Colonic mucosa (tissue), 4 donors: Measurements from ENCODE around the gene FGF14. TPM values are rescaled to one million over a fixed set of nuclear protein-coding genes. Genes with fewer than 3 reads are reported as not detected.

ENCODE experiments used
- DNase-seq: peaks from one replicate; pipeline ENCODE4 v3.0.0-alpha.2; 2020
- H3K27ac ChIP-seq: fragments of 200-600 bp; one replicate; pipeline ENCODE4 v1.8.0; 2021
- H3K27me3 ChIP-seq: fragments of 200-600 bp; one replicate; pipeline ENCODE4 v1.8.0; 2021
- H3K36me3 ChIP-seq: fragments of 200-600 bp; one replicate; pipeline ENCODE4 v1.8.0; 2021
- H3K4me1 ChIP-seq: fragments of 200-600 bp; one replicate; pipeline ENCODE4 v1.8.0; 2021; ENCODE audit warnings: mild to moderate bottlenecking
- H3K4me3 ChIP-seq: fragments of 200-600 bp; one replicate; pipeline ENCODE4 v1.8.0; 2021
- H3K9ac ChIP-seq, 2 donors: one replicate each; pipeline ENCODE4 v1.7.0; 2013; ENCODE audit warnings: control low read depth in 2 of 2, low read depth in 2 of 2, low read length in 2 of 2
- H3K9me3 ChIP-seq: fragments of 200-600 bp; one replicate; pipeline ENCODE4 v1.8.0; 2021
- intact Hi-C: fragments of 100-400 bp; cut with DNase I; formaldehyde crosslinking; loops from one replicate; pipeline ENCODE4 v1.14.1; 2022
- total RNA-seq, 2 donors: library from RNA; stranded (reverse); fragmentation: NEBNext Ultra II Directional in 1 of 2; extraction: Animal tissue kit (Norgen Biotek cat#: 25700) in 1 of 2; gene quantifications; one replicate each; pipeline ENCODE4 v1.2.1, GENCODE V29; 2021
- TF ChIP-seq, protein P1 (sequence below): fragments of 200-600 bp; IDR thresholded peaks from one replicate; pipeline ENCODE4 v1.8.0; 2022; ENCODE audit warnings: antibody characterized with exemption, mild to moderate bottlenecking
- donor health status: healthy.
- donor health status: DM: no; HTN: no; CAD: no.
- donor health status: DM: no; HTN: no; CAD: no.

Gene FGF14
- total RNA-seq, 2 donors from 2014 or later, result 0.62 to 0.85 TPM

DNA sequence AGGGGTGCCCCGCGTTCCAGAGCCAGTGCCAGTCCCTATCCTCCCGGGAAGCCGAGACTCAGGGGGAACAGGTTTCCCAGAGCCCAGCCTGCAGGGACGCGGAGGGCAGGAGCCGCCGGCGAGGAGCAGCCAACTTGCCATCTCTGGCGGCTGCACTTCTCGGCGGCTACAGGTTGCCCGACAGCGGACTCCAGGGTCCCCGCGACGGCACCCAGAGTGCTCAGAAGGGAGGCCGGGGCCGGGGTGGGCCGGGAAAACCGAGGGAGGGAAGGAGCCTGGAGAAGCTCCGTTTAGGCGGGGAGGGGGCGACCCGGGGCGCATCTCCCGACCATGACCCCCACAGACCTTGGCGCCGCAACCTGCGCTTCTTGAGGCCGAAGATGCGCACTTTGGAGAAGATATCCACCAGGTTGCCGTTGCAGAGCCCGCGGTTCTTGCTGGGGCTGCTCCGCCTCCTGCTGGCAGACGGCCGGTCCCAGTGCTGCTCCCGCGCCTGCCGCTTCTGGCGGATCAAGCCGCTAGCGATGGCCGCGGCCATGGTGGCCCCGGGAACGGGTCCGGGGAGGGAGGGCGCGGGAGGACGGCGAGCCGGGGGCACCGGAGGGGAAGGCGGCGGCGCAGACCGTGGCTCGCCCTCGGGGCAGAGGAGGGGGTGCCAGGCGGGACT, 485.6 kb downstream of the FGF14 start:
- intact Hi-C loops, result no loop called here
- H3K9ac ChIP-seq, result no peak overlapping the region
- H3K4me1 ChIP-seq, result no peaks in the 10 kb centered on the region
- TF ChIP-seq, protein P1, sequence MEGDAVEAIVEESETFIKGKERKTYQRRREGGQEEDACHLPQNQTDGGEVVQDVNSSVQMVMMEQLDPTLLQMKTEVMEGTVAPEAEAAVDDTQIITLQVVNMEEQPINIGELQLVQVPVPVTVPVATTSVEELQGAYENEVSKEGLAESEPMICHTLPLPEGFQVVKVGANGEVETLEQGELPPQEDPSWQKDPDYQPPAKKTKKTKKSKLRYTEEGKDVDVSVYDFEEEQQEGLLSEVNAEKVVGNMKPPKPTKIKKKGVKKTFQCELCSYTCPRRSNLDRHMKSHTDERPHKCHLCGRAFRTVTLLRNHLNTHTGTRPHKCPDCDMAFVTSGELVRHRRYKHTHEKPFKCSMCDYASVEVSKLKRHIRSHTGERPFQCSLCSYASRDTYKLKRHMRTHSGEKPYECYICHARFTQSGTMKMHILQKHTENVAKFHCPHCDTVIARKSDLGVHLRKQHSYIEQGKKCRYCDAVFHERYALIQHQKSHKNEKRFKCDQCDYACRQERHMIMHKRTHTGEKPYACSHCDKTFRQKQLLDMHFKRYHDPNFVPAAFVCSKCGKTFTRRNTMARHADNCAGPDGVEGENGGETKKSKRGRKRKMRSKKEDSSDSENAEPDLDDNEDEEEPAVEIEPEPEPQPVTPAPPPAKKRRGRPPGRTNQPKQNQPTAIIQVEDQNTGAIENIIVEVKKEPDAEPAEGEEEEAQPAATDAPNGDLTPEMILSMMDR, result no peak
- peaks cover 36% of the 10 kb centered on the region for H3K27me3 ChIP-seq
- H3K4me3 ChIP-seq, result no peak overlapping the region
- H3K36me3 ChIP-seq, result no peaks in the 10 kb centered on the region
- no peaks in the 10 kb centered on the region for H3K9me3 ChIP-seq
- no peak overlapping the region for H3K27ac ChIP-seq
- no peak for DNase-seq

DNA sequence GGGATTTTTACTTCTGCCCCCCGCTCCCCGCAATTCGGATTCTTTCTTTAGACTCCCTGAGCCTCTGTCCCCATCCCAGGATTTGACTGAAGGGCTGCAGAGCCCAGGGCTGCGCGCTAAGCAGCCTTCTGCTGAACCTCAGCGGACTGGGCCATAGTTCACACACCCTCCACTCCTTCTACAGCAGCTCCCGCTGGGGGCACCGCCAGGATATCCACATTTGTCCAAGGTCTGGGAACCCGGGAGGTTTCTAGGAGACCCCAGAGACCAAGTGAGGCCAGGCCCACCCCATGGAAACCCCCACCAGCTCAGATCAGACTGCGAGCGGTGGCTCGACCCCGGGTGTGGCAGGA, 486.1 kb downstream of the FGF14 start:
- Histone ChIP-seq H3K27me3 (peaks cover 36% of the 10 kb centered on the region), H3K36me3 (no peaks in the 10 kb centered on the region), H3K9ac (no peak overlapping the region), H3K4me1 (no peaks in the 10 kb centered on the region), H3K27ac (no peak overlapping the region), H3K9me3 (no peaks in the 10 kb centered on the region), H3K4me3 (no peak overlapping the region)
- TF ChIP-seq, protein P1, result no peak
- DNase-seq, result no peak
- intact Hi-C loops, result no loop called here

DNA sequence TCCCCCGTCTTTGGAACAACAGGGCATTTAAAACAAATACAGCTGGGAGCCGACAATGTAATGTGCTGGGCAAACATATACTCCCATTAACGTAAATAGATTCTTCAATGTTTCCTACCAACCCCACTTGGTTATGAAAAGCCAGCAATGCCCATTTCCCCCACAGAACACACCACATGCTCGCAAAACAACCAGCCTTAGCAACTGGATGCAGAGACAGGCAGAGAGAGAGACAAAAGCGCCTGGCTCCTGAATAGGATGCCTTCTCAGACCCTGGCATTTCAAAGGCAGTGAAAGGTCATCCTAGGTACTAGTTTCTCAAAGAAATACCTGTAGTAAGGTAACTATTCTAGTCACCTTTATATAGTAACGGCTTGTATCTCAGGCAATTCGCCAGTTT, 486.5 kb downstream of the FGF14 start:
- Histone ChIP-seq H3K9ac (no peak overlapping the region), H3K27me3 (peaks cover 36% of the 10 kb centered on the region)
- no peak for DNase-seq

DNA sequence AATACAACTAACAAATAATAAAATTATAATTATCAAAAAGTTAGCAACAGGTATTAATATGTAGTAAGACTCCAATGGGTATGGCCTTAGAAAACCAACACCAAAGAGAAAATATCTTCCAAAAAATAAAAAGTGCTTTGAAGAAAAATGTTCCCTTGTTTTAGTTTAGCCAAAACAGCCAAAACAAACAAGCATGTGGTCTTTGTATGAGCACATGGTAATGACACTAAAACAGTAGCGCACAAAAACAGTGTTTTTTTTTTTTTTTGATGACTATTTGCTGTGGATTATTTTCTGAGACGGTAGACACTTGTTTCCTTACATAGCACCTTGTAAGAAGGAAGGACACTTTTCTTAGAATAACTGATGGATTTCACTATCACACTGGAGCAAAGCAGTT, 490.1 kb downstream of the FGF14 start:
- H3K9me3 ChIP-seq, result no peaks in the 10 kb centered on the region
- peaks cover 15% of the 10 kb centered on the region for H3K27me3 ChIP-seq
- intact Hi-C loops, result no loop called here
- TF ChIP-seq, protein P1, result no peak
- H3K9ac ChIP-seq, result no peak overlapping the region
- H3K4me3 ChIP-seq, result no peak overlapping the region
- DNase-seq, result no peak
- no peaks in the 10 kb centered on the region for H3K36me3 ChIP-seq
- no peak overlapping the region for H3K27ac ChIP-seq
- H3K4me1 ChIP-seq, result no peaks in the 10 kb centered on the region

More for the DNA sequence above, 486.5 kb downstream of the FGF14 start:
- TF ChIP-seq, protein P1, result no peak
- no peak overlapping the region for H3K27ac ChIP-seq
- H3K36me3 ChIP-seq, result no peaks in the 10 kb centered on the region
- H3K4me1 ChIP-seq, result no peaks in the 10 kb centered on the region
- intact Hi-C loops, result no loop called here
- no peak overlapping the region for H3K4me3 ChIP-seq
- no peaks in the 10 kb centered on the region for H3K9me3 ChIP-seq

DNA sequence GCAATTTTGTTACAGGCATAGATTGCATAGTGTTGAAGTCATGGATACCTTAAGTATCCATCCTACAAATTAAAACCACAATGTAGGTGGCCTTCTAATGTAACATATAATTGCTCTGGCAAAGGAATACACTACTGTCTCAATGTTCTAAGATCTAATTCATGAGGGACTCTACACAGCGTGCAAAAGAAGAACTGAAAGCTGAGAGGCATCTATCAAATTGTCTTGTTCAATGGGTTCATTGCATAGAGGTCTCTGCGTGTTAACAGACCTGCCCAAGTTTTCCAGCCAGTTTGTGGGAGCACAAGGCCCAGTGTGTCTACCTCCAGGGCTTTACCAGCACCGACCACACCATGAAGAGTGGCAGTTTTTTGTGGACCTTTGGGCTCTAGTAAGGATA, 498.0 kb downstream of the FGF14 start:
- H3K9me3 ChIP-seq, result no peaks in the 10 kb centered on the region
- no peaks in the 10 kb centered on the region for H3K27me3 ChIP-seq
- no peak for DNase-seq
- no peaks in the 10 kb centered on the region for H3K4me1 ChIP-seq
- H3K9ac ChIP-seq, result no peak overlapping the region
- no peak overlapping the region for H3K4me3 ChIP-seq
- H3K27ac ChIP-seq, result no peak overlapping the region
- no peaks in the 10 kb centered on the region for H3K36me3 ChIP-seq
- intact Hi-C loops, result no loop called here
- TF ChIP-seq, protein P1, result no peak
